Spleen (tissue), 11 donors: ENCODE results near the gene SSR1. TPM values are rescaled to one million over a fixed set of nuclear protein-coding genes. Genes with fewer than 3 reads are reported as not detected.

Source experiments
- DNase-seq: peaks from one replicate; pipeline ENCODE4 v3.0.0-alpha.2; 2020
- H3K27ac ChIP-seq, 8 donors: fragments of 200-600 bp; sonication (generic) in 7 of 8; 1 replicate in 4 of 8; 2 replicates in 4 of 8; pipeline versions ENCODE4 v1.5.0 to v1.8.0; 2016 to 2021; ENCODE audit warnings: inconsistent platforms in 4 of 8, mild to moderate bottlenecking in 4 of 8, moderate library complexity in 1 of 8
- H3K27me3 ChIP-seq, 7 donors: fragments of 200-600 bp; sonication (generic) in 6 of 7; replicated peaks in 1 of 7; 1 replicate in 4 of 7; 2 replicates in 3 of 7; pipeline versions ENCODE4 v1.5.0 to v1.8.0; 2016 to 2021; ENCODE audit warnings: inconsistent platforms in 3 of 7, mild to moderate bottlenecking in 1 of 7
- H3K36me3 ChIP-seq, 6 donors: fragments of 200-600 bp; sonication (generic) in 5 of 6; 1 replicate in 4 of 6; 2 replicates in 2 of 6; pipeline versions ENCODE4 v1.5.0 to v1.8.0; 2016 to 2021; ENCODE audit warnings: inconsistent platforms in 2 of 6
- H3K4me1 ChIP-seq, 6 donors: fragments of 200-600 bp; sonication (generic) in 5 of 6; 1 replicate in 3 of 6; 2 replicates in 3 of 6; pipeline versions ENCODE4 v1.5.0 to v1.8.0; 2016 to 2021; ENCODE audit warnings: inconsistent platforms in 3 of 6
- H3K4me3 ChIP-seq, 8 donors: fragments of 200-600 bp; sonication (generic) in 7 of 8; 1 replicate in 4 of 8; 2 replicates in 4 of 8; pipeline versions ENCODE4 v1.5.0 to v1.8.0; 2016 to 2021; ENCODE audit warnings: inconsistent platforms in 4 of 8, mild to moderate bottlenecking in 4 of 8, moderate library complexity in 2 of 8
- H3K9me3 ChIP-seq, 8 donors: fragments of 200-600 bp; sonication (generic) in 7 of 8; 1 replicate in 4 of 8; 2 replicates in 4 of 8; pipeline versions ENCODE4 v1.5.0 to v1.8.0; 2016 to 2021; ENCODE audit warnings: inconsistent platforms in 4 of 8
- POLR2A ChIP-seq, 3 donors: fragments of 450-650 bp; IDR thresholded peaks; one replicate each; pipeline ENCODE4 v1.5.1; 2017; ENCODE audit warnings: antibody characterized with exemption in 3 of 3, mild to moderate bottlenecking in 1 of 3
- POLR2AphosphoS5 ChIP-seq, 3 donors: sonication (generic); formaldehyde crosslinking; IDR thresholded peaks; one replicate each; pipeline ENCODE4 v1.5.1; 2017; ENCODE audit warnings: antibody characterized with exemption in 3 of 3
- WGBS, 5 donors: extraction: QIAGEN DNeasy Blood & Tissue Kit in 3 of 5; methylation state at CpG; one replicate each; pipeline versions ENCODE4 v1.1.5 to v1.1.7; 2013 to 2018; 5-methylcytosine and 5-hydroxymethylcytosine counted together
- intact Hi-C: fragments of 100-400 bp; cut with DNase I; formaldehyde crosslinking; loops from one replicate; pipeline ENCODE4 v1.15.0; 2023; ENCODE audit warnings: low total_unique reads
- polyA plus RNA-seq, 3 donors: library from polyadenylated mRNA; stranded (reverse); fragments of 200-250 nt; gene quantifications; one replicate each; pipeline ENCODE4 v1.2.1, GENCODE V29; 2013
- total RNA-seq, 7 donors: library from RNA; depleted of rRNA in 3 of 7; stranded (reverse); fragments of >200 nt in 3 of 7; fragmentation: NEBNext Ultra II Directional in 4 of 7; extraction: Animal tissue kit (Norgen Biotek cat#: 25700) in 4 of 7; gene quantifications; one replicate each; pipeline versions ENCODE4 v1.1.0 to v1.2.1, GENCODE V29; 2016 to 2021
- TF ChIP-seq, protein P1 (sequence below), 11 experiments: fragments of 200-600 bp in 7 of 11; fragments of 450-650 bp in 4 of 11; sonication (generic) in 4 of 11; IDR thresholded peaks in 8 of 11; conservative IDR thresholded peaks in 3 of 11; 1 replicate in 7 of 11; 2 replicates in 4 of 11; pipeline versions ENCODE4 v1.4.0 to v1.8.0; 2016 to 2021; ENCODE audit warnings: antibody characterized with exemption in 11 of 11, inconsistent platforms in 4 of 11, mild to moderate bottlenecking in 1 of 11
- donor health status: healthy with polysubstance abuse.
- donor health status: DM: no; HTN: no; CAD: no; lungs with moderate emphysema.
- donor health status: DM: no; HTN: no; CAD: no.
- donor health status: Bipolar disorder and iron deficiency.
- donor health status: healthy.
- donor health status: DM: no; HTN: no; CAD: no.
- donor health status: DM: yes; HTN: yes; CAD: no.

SSR1 gene
- total and polyA plus RNA-seq, 10 donors: 15.8 to 132 (median 72.9) TPM

DNA sequence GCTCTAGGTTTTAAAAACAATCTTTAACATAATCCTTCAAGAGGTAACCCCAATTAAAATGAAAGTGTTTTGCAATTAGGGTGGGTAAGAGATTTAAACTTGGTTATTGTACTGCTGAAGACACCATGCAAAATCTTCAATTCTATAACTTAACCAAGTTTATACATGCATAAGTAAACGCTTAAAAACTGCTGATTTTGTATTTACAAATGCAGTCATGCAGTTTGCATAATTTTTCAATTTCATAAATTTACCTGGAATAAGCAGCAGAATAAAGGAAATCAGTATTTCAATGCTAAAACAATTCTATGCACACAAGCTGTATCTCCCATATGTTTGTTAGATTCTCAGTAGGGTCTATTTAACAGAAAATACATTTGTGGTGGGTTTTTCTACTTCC lies 22.9 kb downstream of the SSR1 start:
- Histone ChIP-seq H3K27ac (no peak overlapping the region), H3K4me3 (no peak overlapping the region), H3K36me3 (peaks cover 0 to 100% (median 77%) of the 10 kb centered on the region in 6 donors), H3K4me1 (peaks cover 0 to 4% (median 0%) of the 10 kb centered on the region in 6 donors), H3K27me3 (no peaks in the 10 kb centered on the region), H3K9me3 (no peaks in the 10 kb centered on the region)
- intact Hi-C loops: no loop called here
- 90 to 97% (median 92%) methylated on average over 1 of the region's 1 CpG for WGBS, 5 donors
- TF ChIP-seq POLR2AphosphoS5 (IDR thresholded peaks at IDR 0.05) (no peak), POLR2A (IDR thresholded peaks at IDR 0.05) (no peak)
- TF ChIP-seq, protein P1, sequence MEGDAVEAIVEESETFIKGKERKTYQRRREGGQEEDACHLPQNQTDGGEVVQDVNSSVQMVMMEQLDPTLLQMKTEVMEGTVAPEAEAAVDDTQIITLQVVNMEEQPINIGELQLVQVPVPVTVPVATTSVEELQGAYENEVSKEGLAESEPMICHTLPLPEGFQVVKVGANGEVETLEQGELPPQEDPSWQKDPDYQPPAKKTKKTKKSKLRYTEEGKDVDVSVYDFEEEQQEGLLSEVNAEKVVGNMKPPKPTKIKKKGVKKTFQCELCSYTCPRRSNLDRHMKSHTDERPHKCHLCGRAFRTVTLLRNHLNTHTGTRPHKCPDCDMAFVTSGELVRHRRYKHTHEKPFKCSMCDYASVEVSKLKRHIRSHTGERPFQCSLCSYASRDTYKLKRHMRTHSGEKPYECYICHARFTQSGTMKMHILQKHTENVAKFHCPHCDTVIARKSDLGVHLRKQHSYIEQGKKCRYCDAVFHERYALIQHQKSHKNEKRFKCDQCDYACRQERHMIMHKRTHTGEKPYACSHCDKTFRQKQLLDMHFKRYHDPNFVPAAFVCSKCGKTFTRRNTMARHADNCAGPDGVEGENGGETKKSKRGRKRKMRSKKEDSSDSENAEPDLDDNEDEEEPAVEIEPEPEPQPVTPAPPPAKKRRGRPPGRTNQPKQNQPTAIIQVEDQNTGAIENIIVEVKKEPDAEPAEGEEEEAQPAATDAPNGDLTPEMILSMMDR (IDR thresholded peaks at IDR 0.05 in 8 of 11, conservative IDR thresholded peaks at IDR 0.05 in 3 of 11): no peak
- DNase-seq: no peak

DNA sequence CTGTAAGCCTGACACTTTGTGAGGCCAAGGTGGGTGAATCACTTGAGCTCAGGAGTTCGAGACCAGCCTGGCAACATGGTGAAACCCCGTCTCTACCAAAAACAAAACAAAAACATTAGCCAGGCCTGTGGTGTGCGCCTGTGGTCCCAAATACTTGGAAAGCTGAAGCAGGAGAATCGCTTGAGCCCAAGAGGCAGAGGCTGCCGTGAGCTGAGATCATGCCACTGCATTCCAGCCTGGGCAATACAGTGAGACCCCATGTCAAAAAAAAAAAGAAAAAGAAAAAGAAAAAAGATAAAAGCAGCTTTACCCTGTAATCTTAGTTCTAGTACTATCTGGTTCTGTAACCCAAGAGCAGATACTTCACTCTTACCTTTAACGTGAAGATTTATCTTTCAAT lies 27.6 kb downstream of the SSR1 start:
- Histone ChIP-seq H3K4me1 (peaks cover 0 to 9% (median 0%) of the 10 kb centered on the region in 6 donors), H3K27ac (no peak overlapping the region), H3K27me3 (no peaks in the 10 kb centered on the region), H3K4me3 (no peak overlapping the region), H3K9me3 (no peaks in the 10 kb centered on the region), H3K36me3 (peaks cover 0 to 72% (median 42%) of the 10 kb centered on the region in 6 donors)
- no peak for DNase-seq
- no peak for TF ChIP-seq POLR2A (IDR thresholded peaks at IDR 0.05)
- intact Hi-C loops: no loop called here
- 95 to 99% (median 99%) methylated on average over 6 of the region's 6 CpGs for WGBS, 5 donors

DNA sequence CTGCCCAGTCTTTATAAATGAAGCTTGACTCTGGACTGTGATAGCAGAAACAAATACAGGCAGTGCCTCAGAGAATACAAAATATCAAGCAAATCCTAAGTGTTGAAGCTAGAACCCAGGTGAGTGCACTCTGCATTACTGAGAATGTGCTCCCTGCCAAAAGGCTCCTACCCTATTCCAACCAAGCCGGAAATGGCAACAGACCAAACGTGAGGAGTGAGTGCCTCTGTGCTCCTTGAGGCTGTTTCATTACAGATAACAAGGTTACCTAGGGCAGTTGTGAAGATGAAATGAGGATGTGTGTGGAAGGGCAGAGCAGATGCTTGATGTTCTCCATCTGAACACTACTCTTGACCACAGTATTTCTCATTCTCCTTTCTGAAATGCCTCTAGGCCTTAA lies 29.3 kb downstream of the SSR1 start:
- no peaks in the 10 kb centered on the region for H3K27me3 ChIP-seq
- DNase-seq: no peak
- no peak overlapping the region for H3K27ac ChIP-seq
- H3K9me3 ChIP-seq: no peaks in the 10 kb centered on the region
- TF ChIP-seq, protein P1 (IDR thresholded peaks at IDR 0.05 in 8 of 11, conservative IDR thresholded peaks at IDR 0.05 in 3 of 11): no peak
- no peak for TF ChIP-seq POLR2A (IDR thresholded peaks at IDR 0.05)
- no peak for TF ChIP-seq POLR2AphosphoS5 (IDR thresholded peaks at IDR 0.05)
- peaks cover 0 to 55% (median 26%) of the 10 kb centered on the region in 6 donors for H3K36me3 ChIP-seq
- no peak overlapping the region for H3K4me3 ChIP-seq
- H3K4me1 ChIP-seq: peaks cover 0 to 22% (median under 1%) of the 10 kb centered on the region in 6 donors
- intact Hi-C loops: no loop called here
- WGBS, 5 donors: 66 to 93% (median 87%) methylated on average over 2 of the region's 2 CpGs

DNA sequence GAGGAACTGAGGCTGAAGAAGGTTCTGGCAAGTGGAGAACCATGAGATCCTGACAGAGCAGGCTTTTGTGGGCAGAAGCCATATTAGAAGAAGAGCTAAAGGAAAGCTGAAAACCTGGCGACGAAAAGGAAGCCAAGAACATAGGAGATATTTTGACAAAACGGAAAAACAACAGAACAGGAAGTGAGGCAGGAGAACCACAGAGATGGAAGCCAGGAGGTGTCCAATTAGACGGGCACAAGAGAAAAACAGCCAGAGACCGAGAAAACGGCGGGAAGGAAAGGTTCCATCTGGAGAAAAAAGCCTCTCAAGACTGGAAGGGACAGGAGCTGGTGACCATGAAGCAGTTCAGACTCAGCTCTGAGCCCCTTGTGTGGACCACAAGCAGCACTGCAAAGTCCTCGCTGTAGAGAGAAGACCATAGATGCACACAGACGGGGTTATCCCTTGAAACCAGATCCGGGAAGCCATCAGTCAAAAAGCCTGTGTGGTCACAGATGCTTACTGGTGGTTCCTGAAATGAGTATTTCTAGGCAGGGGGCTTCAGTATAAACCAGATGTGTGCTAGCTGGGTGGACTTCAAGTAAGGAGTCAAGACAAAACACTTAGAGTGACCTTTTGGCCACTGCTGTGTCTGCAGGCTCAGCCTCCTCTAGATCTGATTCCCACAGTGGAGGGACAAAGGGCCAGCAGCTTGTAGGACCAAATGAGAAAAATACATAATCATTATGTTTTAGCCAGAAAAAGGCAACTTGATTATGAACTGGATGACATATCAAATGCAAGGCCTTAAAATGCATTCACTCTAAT lies 30.7 kb downstream of the SSR1 start:
- H3K4me3 ChIP-seq: no peak overlapping the region
- TF ChIP-seq POLR2AphosphoS5 (IDR thresholded peaks at IDR 0.05) (no peak), POLR2A (IDR thresholded peaks at IDR 0.05) (no peak)
- TF ChIP-seq, protein P1 (IDR thresholded peaks at IDR 0.05 in 8 of 11, conservative IDR thresholded peaks at IDR 0.05 in 3 of 11): no peak
- intact Hi-C loops: no loop called here
- DNase-seq: no peak
- H3K27me3 ChIP-seq: no peaks in the 10 kb centered on the region
- WGBS, 5 donors: 35 to 49% (median 46%) methylated on average over 10 of the region's 10 CpGs
- H3K4me1 ChIP-seq: peaks cover 0 to 36% (median 8%) of the 10 kb centered on the region in 6 donors
- H3K36me3 ChIP-seq: peaks cover 0 to 41% (median 15%) of the 10 kb centered on the region in 6 donors
- no peaks in the 10 kb centered on the region for H3K9me3 ChIP-seq
- H3K27ac ChIP-seq: peak overlapping the region in 3 of 8 donors; percentile 4 to 54 (median 42)
